Nucleus accumbens (tissue), 56 donors: ENCODE data around the gene TSHZ1.

Source experiments
- DNase-seq, 56 donors: peaks; one replicate each; lab custom pipeline; 2025; lab: John Stamatoyannopoulos, UW

Gene TSHZ1

GRCh38 chr18:75210274-75211001 is at the start of gene TSHZ1:
Gene TSHZ1 (plus strand): TSS chr18:75210797. CDS start chr18:75211877, 1,080 bp downstream.
- DNase-seq: peak in 30 of 56 donors; percentile 31 to 83 (median 56)

GRCh38 chr18:75161256-75162028 is 49.2 kb upstream of the TSHZ1 start:
- peak in 4 of 56 donors; percentile 15 to 25 (median 20) for DNase-seq

GRCh38 chr18:75162467-75162866 is 48.1 kb upstream of the TSHZ1 start:
- DNase-seq: no peak

- DNase-seq: no peak
Observed at GRCh38 chr18:75162978-75163377, 47.6 kb upstream of the TSHZ1 start.

GRCh38 chr18:75163736-75164135 is 46.9 kb upstream of the TSHZ1 start:
- no peak for DNase-seq

GRCh38 chr18:75164479-75164878 is 46.1 kb upstream of the TSHZ1 start:
- DNase-seq: no peak

GRCh38 chr18:75165926-75166325 is 44.7 kb upstream of the TSHZ1 start:
- DNase-seq: no peak

GRCh38 chr18:75167137-75167536 is 43.5 kb upstream of the TSHZ1 start:
- DNase-seq: no peak

GRCh38 chr18:75167759-75168618 is 42.6 kb upstream of the TSHZ1 start:
- peak in 5 of 56 donors; percentile 12 to 55 (median 28) for DNase-seq

GRCh38 chr18:75168619-75169018 is 42.0 kb upstream of the TSHZ1 start:
- no peak for DNase-seq

- no peak for DNase-seq
Observed at GRCh38 chr18:75169411-75169810, 41.2 kb upstream of the TSHZ1 start.

- no peak for DNase-seq
Observed at GRCh38 chr18:75170022-75170789, 40.4 kb upstream of the TSHZ1 start.

- DNase-seq: no peak
Observed at GRCh38 chr18:75170916-75171315, 39.7 kb upstream of the TSHZ1 start.

GRCh38 chr18:75172299-75173124 is 38.1 kb upstream of the TSHZ1 start:
- no peak for DNase-seq

GRCh38 chr18:75173125-75173432 is 37.5 kb upstream of the TSHZ1 start:
- peak in 1 of 56 donors; percentile 8 for DNase-seq

- no peak for DNase-seq
Observed at GRCh38 chr18:75173738-75174137, 36.9 kb upstream of the TSHZ1 start.

- no peak for DNase-seq
Observed at GRCh38 chr18:75176849-75177248, 33.7 kb upstream of the TSHZ1 start.

GRCh38 chr18:75178376-75178775 is 32.2 kb upstream of the TSHZ1 start:
- DNase-seq: no peak

GRCh38 chr18:75179819-75180600 is 30.6 kb upstream of the TSHZ1 start:
- no peak for DNase-seq
